ENCODE results near the gene PMPCA.

GRCh38 chr9:136416427-136416826 lies 6.0 kb downstream of the PMPCA start:
- TF ChIP-seq CTCF (IDR thresholded peaks at IDR 0.05; ENCODE audit: control extremely low read depth in 1 of 3, insufficient read depth in 1 of 3, low read depth in 1 of 3, low read length in 3 of 3), result no peak
- no peak for TF ChIP-seq RAD21 (IDR thresholded peaks at IDR 0.05 in 1 of 2, conservative IDR thresholded peaks at IDR 0.05 in 1 of 2; ENCODE audit: low read depth in 2 of 2, low read length in 2 of 2)
- TF ChIP-seq PHF8 (conservative IDR thresholded peaks at IDR 0.05; ENCODE audit: low read depth, low read length), result no peak

Data from H1 (cell line).